HG03520 (cell line): ENCODE results near the gene ATP1A3.

ENCODE experiments used
- ATAC-seq: cut with Tn5 transposase; IDR thresholded peaks from one replicate; pipeline ENCODE4 v1.9.1; 2021; ENCODE audit warnings: mild to moderate bottlenecking, moderate library complexity; ENCODE audit not compliant: unreplicated experiment

Gene ATP1A3

GRCh38 chr19:41987141-41987860 lies 6.7 kb downstream of the ATP1A3 start:
- no peak for ATAC-seq

DNA sequence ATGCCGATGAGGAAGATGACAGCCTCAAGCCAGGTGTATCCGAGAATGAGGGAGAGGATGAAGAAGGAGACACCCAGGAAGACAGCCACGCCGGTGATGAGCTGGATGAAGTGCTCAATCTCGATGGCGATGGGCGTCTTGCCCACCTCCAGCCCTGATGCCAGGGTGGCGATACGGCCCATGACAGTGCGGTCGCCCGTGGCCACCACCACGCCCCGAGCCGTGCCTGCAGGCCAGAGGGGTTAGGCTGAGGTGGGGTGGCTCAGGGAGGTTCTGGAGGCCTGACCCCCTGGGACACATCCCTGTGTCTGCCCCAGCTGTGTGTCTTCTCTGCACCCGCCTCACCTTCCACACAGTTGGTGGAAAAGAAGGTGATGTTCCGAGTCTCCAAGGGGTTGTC lies 9.1 kb downstream of the ATP1A3 start:
- no peak for ATAC-seq

DNA sequence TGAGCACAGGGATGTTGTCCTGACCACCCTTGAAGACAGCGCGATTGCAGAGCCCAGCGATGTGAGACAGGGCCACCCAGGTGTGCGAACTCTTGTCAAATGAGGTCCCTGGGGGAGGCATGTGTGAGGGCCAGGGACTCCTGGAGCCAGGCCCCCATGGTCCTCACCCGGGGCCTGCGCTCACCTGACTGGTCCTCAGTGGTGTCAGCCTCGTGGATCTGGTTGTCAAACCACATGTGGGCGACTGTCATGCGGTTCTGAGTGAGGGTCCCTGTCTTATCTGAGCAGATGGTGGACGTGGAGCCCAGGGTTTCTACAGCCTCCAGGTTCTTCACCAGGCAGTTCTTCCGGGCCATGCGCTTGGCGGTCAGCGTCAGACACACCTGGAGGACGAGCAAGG lies 12.3 kb downstream of the ATP1A3 start:
- no peak for ATAC-seq

- no peak for ATAC-seq
Measured at GRCh38 chr19:41978470-41978869, 15.6 kb downstream of the ATP1A3 start.

- no peak for ATAC-seq
Measured at GRCh38 chr19:41977916-41978315, 16.1 kb downstream of the ATP1A3 start.

GRCh38 chr19:41974652-41975051 lies 19.4 kb downstream of the ATP1A3 start:
- ATAC-seq = no peak

- ATAC-seq = no peak
Measured at GRCh38 chr19:41971363-41971762, 22.7 kb downstream of the ATP1A3 start.

DNA sequence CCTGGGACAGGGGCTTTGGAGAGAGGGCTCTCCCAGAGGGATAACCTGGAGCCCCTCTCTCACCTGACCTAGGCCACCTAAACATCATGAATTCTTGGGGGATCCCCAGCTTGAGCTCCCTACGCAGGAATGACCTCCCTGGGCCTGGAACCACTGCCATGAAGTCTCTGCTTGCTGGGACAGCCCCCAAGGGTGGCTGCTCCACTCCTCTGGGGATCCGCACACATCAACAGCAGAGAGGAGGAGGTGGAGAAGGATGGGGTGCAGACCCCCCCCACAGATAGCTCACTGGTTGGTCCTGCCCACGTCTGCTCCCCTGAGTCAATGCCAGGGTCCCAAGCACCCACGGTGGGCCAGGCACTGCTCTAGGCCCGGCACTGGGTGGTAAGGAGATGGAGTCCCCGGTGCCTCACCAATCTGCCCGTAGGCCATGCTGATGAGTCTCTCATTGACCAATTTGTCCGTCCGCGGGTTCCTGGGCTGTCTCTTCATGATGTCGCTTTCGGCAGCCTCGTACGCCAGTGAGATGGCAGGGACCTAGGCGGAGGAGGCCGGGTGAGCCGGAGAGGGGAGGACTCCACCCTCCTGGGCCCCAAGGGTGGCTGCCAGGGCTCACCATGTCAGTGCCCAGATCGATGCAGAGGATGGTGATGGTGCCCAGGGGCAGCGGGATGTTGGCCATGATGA lies 24.1 kb downstream of the ATP1A3 start:
- ATAC-seq = no peak

DNA sequence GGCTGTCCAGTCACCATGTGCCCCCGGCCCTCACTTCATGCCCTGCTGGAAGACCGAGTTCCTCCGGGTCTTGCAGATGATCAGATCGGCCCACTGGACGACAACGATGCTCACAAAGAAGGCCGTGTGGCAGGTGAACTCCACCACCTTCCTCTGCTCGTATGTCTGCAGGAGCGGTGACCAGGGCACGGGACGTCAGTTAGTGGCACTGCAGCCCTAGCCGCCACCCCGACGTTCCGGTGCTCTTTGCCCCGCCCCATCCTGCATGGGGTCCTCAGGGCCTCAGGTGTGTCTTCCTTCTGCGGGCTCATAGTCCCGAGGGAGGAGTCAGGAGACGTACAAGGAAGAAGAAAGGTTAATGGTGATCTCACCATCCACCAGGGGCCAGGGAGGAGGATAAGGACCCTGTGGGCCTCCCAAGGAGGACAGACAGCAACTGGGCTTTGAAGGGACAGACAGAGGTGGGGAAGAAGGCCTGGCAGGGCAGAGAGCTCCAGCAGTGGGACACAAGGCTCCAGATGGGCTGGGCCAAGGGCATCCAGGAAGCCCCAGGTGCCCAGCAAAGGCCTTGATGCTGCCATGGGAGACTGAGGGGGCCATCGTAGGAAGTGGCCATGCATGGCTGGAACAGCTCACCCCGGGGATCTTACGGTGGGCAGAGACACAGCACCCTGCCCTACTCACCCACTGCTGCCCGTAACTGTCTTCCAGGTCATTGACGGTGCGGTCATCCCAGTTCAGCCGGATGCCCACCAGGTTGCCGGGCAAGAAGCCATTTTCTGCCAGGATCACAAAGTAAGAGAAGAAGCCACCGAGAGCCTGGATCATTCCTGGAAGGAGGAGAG lies 25.1 kb downstream of the ATP1A3 start:
- ATAC-seq = no peak

DNA sequence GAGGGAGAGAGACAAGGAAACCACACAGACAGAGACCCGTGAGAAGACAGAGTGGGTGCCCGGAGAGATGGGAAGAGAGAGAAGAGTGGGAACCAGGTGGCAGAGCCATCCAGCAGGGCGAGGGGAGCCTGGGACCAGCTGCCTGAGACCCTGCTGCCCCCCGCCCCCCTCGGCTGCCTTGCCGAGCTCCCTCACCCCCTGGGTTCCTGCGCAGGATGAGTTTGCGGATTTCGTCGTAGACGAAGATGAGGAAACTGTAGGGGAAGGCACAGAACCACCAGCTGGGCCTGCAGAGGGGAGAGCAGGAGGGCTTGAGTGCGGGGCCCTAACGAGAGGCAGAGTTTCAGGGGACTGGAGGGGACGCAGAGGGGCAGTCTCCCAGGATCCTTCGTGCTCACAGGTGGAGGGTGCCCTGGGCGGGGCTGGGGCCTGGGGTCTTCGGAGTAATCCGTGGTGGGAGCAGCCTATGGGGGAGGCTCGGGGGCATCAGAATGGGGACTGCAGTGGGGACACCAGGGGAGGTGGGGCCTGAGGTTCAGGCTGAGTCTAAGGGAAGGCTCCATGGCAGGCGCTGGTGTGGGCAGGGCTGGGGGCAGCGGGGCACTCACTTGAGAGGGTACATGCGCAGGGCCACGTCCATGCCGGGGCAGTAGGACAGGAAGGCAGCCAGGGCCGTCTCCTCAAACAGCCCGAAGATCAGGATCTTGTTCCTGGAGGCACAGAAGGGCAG lies 26.8 kb downstream of the ATP1A3 start:
- ATAC-seq = no peak

DNA sequence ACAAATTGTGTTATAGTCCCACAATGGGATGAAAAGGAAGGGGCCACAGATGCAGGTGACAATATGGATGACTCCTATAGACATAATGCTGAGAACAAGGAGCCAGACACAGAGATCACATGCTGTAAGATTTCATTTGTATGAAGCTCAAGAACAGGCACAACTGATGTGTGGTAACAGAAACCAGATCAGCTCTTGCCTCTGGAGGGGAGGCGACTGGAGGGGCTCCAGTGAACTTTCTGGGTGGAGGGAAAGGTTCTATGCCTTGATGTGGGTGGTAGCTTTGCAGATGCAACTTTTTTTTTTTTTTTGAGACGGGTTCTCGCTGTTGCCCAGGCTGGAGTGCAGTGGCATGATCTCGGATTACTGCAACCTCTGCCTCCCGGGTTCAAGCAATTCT lies 28.9 kb downstream of the ATP1A3 start:
- no peak for ATAC-seq

DNA sequence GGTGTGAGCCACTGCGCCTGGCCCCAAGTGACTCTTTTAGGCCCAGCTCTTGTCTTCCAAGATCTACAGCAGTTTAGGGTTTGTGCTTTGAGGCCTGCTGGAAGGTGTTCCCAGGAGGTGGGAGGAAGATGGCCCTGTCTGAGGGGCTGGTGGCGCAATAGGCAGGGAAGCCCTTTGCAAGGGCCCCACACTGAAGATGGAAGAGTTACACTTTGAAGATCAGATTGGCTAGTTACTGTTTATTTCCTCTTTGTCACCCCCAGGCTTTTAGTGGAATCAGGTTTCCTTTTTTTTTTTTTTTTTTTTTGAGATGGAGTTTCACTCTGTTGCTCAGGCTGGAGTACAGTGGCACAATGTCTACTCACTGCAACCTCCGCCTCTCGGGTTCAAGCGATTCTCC lies 33.1 kb downstream of the ATP1A3 start:
- ATAC-seq = no peak

DNA sequence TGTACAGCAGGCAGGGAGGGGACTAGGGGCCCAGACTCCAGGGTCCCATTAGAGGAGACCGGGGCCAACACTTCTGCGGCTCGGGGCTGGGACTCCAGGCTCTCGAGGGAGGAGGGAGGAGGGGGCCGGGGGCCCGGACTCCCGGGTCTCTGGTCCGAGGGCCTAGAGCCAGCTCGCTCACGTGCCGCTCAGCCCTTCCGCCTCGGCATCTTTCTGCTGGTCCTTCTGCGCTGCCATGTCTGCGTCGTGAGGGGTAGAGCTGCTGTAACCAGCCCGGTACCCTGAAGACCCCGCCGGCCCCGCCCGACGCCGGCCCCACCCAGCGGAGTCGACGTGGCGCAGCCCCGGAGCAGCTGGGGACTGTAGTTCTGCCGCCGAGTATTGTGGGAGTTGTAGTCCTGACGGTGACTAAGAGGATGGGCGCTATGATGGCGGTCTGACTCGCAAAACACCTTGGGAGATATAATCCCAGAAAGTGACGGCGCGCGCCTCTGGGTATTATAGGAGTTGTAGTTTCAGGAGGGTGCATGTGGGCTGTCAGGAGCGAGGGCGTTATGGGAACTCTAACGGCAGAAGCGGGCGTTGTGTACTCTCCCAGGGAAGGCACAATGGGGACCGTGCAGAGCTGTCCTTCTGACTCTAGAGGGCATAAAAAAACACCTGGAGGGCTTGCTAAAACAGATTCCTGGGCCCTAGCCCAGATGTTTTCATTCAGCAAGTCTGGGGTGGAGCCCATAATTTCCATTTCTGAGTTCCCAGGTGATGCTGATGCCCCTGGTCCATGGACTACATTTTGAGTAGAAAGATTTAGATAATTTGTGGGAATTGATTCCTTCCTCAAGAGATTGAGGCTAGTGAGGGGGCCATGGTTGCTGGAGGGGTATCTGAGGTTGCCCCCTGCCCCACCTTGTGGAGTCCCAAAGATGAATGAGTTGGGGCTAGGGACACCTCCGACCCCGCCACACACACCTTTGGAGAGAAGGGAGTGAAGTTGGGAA lies 34.7 kb downstream of the ATP1A3 start, which contains the start of gene RABAC1:
Gene RABAC1, minus strand, starts transcription at position 266 of the 998 bp plus-strand sequence. Its CDS starts 29 bp downstream, at position 237.
- ATAC-seq = peak; percentile 72

GRCh38 chr19:41958367-41959055 lies 35.5 kb downstream of the ATP1A3 start:
- no peak for ATAC-seq

- ATAC-seq = no peak
Measured at GRCh38 chr19:41957838-41958366, 36.1 kb downstream of the ATP1A3 start.

DNA sequence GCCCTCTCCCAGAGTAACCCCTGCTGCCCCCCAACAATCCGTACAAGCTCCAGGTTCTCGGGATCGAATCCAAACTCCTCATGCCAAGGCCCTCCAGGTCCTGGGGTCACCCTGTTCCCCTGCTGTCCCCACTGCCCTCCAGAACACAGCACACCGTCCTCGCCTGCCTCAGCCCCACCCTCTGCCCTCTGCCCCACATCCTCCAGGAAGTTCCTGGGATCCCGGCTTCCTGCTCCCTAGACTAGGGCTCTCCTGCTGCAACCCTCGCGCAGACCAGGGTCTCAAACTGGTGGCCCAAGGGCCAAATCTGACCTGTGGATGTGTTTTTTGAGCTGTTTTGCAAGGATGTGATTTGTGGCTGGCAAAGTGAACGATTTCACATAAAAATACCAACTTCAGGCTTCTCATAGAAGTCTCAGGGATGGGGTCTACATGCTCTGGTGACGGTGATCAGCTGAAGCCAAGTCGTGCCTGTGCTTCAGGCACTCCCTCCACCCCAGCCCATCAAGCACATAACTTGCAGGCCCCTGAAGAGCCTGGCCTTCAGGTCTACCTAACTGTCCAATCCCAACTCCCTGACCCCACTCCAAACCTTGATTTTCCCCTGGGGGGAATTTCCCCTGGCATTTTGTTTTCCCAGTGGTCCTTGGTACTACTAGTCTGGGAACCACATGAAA lies 36.7 kb downstream of the ATP1A3 start:
- ATAC-seq = no peak

DNA sequence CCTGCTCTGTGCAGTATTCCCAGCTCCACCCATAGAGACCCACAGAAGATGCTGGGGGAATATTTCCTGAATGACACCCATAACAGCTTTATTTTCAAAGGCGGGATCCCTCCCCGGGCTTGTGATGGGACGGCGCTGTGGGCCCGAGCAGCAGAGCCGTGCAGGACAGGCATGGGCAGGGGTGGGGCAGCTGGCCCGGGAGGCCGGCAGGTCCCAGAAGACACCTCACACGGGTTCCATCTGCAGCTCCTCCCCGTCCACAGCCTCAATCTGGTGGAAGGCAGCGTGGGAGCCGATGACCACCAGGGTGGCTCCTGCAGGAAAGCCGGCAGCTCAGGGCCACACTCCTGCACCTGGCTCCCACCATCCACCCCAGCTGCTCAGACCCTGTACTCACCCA lies 37.4 kb downstream of the ATP1A3 start:
- no peak for ATAC-seq

DNA sequence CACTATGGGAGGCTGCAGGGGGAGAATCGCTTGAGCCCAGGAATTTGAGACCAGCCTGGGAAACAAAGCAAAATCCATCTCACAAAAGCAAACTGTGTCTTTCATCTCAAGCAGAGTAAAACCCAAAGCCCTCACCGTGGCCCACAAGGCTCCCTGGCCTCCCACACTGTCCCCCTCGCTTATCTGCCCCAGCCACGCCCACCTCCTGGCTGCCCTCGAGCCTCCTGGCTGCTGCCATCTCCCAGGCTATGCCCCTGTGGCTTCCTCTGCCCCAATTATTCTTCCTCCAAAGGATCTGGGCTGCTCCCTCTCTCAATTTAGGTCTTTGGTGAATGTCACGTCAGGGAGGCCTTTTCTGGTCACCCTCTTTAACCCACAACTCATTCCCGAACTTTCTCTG lies 38.5 kb downstream of the ATP1A3 start:
- ATAC-seq = no peak
